Skin epidermis (tissue), 12 donors: ENCODE measurements around the gene GPC1.

Experiments used
- H3K27ac ChIP-seq, 21 experiments: fragments of 200-600 bp; sonication (generic) in 11 of 21; one replicate each; pipeline ENCODE4 v1.5.0; 2020; ENCODE audit warnings: mild to moderate bottlenecking in 3 of 21, inconsistent platforms in 2 of 21, moderate library complexity in 2 of 21
- H3K4me3 ChIP-seq, 7 experiments: fragments of 200-600 bp; sonication (generic) in 2 of 7; one replicate each; pipeline ENCODE4 v1.5.0; 2020; ENCODE audit warnings: inconsistent platforms in 2 of 7, mild to moderate bottlenecking in 2 of 7, moderate library complexity in 1 of 7

The GPC1 gene

GRCh38 chr2:240503848-240504247 lies 68.4 kb downstream of the GPC1 start:
- H3K27ac ChIP-seq = no peak overlapping the region
- no peak overlapping the region for H3K4me3 ChIP-seq

GRCh38 chr2:240505910-240506309 lies 70.4 kb downstream of the GPC1 start:
- H3K27ac ChIP-seq = no peak overlapping the region
- H3K4me3 ChIP-seq = no peak overlapping the region

- Histone ChIP-seq H3K4me3 (no peak overlapping the region), H3K27ac (no peak overlapping the region)
Measured at GRCh38 chr2:240506406-240507059, 71.1 kb downstream of the GPC1 start.

- no peak overlapping the region for H3K4me3 ChIP-seq
- H3K27ac ChIP-seq = no peak overlapping the region
Measured at GRCh38 chr2:240507060-240507777, 71.8 kb downstream of the GPC1 start.

- Histone ChIP-seq H3K4me3 (no peak overlapping the region), H3K27ac (no peak overlapping the region)
Measured at GRCh38 chr2:240507778-240508251, 72.4 kb downstream of the GPC1 start.

- H3K27ac ChIP-seq = no peak overlapping the region
- no peak overlapping the region for H3K4me3 ChIP-seq
Measured at GRCh38 chr2:240508832-240509545, 73.5 kb downstream of the GPC1 start.

GRCh38 chr2:240509667-240510512 lies 74.4 kb downstream of the GPC1 start:
- H3K27ac ChIP-seq = no peak overlapping the region
- no peak overlapping the region for H3K4me3 ChIP-seq

GRCh38 chr2:240510513-240511210 lies 75.2 kb downstream of the GPC1 start:
- no peak overlapping the region for H3K4me3 ChIP-seq
- no peak overlapping the region for H3K27ac ChIP-seq

- Histone ChIP-seq H3K27ac (no peak overlapping the region), H3K4me3 (no peak overlapping the region)
Measured at GRCh38 chr2:240511351-240512108, 76.1 kb downstream of the GPC1 start.

- Histone ChIP-seq H3K4me3 (no peak overlapping the region), H3K27ac (no peak overlapping the region)
Measured at GRCh38 chr2:240512109-240512485, 76.6 kb downstream of the GPC1 start.

- Histone ChIP-seq H3K4me3 (no peak overlapping the region), H3K27ac (no peak overlapping the region)
Measured at GRCh38 chr2:240512666-240513535, 77.4 kb downstream of the GPC1 start.

GRCh38 chr2:240513549-240514287 lies 78.3 kb downstream of the GPC1 start:
- Histone ChIP-seq H3K27ac (peak overlapping the region in 2 of 21 experiments; percentile 35 to 45), H3K4me3 (no peak overlapping the region)

- Histone ChIP-seq H3K4me3 (no peak overlapping the region), H3K27ac (peak overlapping the region in 2 of 21 experiments; percentile 35 to 45)
Measured at GRCh38 chr2:240514631-240515030, 79.2 kb downstream of the GPC1 start.

- Histone ChIP-seq H3K27ac (no peak overlapping the region), H3K4me3 (no peak overlapping the region)
Measured at GRCh38 chr2:240517342-240517741, 81.9 kb downstream of the GPC1 start.
